GM19023 (cell line): Measurements from ENCODE around the gene SYTL5.
A peak's percentile ranks its signal among the peaks of the same experiment; 100 is the strongest.
"Not testable (repeated sequence)": the region's sequence is repeated elsewhere in the genome, so short reads cannot be mapped to it uniquely, and the experiment has no call there.

Experiments used
- ATAC-seq: cut with Tn5 transposase; IDR thresholded peaks from one replicate; pipeline ENCODE4 v1.9.1; 2021; ENCODE audit warnings: mild to moderate bottlenecking, moderate library complexity; ENCODE audit not compliant: unreplicated experiment

Gene SYTL5

DNA sequence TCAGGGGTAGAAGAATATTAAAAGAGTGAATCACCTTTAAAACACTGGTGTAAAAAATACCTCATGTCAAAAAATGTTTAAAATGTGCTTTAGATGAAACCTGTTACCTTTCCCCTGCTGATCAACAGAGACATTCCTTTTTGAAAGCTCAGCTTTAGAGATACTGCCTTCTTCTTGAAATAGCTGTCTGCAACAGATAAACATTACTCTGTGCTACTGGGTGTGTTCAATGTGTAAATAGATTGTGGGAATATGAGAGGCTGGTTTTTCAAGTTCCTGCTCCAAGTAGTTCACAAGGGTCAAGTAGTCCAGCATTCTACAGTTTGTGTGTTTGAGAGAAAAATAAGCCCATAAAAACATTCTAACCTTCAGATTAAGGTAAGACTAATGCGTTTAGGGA is at the start of gene SYTL5:
SYTL5 (plus strand) TSS at position 263 of the 400 bp plus-strand sequence. CDS start 27,337 bp downstream, outside the sequence.
- no peak for ATAC-seq

DNA sequence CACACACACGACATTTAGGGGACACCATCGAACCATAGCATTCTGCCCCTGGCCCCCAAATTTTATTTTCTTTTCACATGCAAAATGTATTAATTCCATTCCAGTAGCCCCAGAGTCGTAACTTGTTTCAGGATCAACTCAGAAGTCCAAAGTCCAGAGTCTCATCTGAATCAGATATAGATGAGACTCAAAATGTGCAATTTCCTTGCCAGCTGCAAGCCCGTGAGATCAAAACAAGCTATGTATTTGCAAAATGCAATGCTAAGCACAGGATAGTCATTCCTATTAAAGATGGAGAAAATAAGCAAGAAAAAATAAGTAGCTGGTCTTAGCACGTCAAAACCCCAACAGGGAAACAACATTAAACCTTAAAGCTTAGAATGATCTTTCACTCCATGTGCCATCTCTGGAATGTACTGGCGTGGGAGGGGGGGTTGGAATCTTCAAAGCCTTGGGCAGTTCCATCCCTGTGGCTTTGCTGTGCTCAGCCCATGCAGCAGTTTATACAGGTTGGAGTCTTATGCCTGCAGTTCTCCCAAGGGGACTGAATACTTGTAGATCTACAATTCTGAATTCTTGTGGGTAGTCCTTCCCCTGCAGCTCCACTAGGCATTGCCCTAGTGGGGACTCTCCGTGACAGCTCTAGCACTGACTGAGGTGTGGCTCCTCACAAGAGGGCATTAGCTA is 47.7 kb upstream of the SYTL5 start:
- no peak for ATAC-seq

DNA sequence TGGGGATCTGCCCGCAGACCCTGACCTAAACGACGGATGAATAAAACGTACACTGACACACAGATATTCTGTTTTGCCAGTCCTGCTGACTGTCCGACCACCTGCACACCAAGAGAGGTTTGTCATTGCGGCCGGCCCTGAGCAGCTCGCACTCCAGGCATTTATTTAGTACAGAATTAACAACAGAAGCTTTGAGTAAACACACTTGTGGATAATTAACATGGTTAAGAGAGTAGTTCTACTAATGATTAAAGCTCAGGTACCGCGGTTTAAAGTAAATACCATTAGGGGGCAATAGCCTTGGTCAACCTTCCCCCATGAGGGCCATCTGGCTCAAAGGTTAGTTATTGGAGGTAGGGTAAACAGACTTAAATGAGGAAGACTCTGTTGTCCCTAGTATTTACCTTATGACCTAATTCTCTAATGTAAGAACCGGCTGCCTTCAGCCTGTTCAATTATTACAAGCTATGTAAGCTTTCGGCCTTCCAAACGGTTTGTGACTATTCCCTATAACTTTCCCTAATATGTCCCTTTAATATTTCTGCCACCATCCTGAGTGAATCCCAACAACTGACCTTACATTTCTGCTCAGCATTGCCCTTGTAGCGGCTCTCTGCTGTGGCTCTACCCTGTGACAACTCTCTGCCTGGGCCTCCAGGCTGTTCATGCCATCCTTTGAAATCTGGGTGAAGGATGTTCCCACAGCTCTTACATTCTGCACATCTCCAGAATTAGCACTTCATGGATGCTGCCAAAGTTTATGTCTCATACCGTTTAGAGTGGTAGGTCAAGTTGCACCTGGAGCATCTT is 46.9 kb upstream of the SYTL5 start:
- no peak for ATAC-seq

DNA sequence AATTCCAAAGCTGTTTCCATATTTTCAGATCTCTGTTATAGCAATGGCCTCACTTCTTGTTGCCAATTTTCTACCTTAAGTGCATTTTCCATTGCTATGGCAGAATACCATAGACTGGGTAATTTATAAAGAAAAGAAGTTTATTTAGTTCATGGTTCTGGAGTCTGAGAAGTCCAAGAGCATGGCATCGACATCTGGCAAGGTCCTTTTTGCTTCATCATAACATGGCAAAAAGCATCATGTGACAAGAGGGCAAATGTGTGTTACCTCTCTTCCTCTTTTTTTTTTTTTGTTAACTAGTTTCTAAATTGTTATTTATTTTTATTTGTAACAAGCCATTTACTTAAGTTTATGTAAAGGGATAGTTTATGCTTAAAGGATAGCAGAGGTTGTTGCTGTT is 45.2 kb upstream of the SYTL5 start:
- no peak for ATAC-seq

DNA sequence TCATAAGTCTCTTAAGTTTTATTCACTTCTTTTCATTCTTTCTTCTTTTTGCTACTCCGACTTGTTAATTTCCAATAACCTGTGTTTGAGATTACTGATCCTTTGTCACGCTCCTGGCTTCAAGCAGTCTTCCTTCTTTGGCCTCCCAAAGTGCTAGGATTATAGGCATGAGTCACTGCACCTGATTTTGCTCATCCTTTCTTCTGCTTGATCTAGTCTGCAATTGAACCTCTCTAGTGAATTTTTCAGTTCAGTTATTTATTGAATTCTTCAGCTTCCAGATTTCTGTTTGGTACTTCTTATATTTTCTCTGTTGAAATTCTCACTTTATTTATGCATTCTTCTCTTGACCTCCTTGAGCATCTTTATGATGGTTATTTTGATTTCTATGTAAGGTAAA is 38.6 kb upstream of the SYTL5 start:
- ATAC-seq = no peak

DNA sequence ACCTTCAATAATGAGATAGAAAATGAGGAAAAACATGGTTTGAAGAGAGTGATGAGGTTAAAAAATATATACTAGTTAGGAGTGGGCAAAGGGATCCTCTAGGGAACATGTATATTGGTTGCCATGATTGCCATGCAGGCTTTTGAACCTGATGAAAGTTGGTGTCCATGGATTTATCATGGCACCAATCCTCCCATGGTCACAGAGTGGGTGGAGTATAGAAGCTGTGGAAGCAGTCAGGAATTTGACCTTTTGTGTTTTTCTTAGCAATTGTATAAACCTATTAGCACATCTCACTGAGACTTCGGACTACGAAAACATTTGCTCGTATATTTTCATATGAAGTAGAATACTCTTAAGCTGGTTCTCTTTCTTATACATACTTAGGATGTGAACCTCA is 30.9 kb upstream of the SYTL5 start:
- ATAC-seq = no peak

DNA sequence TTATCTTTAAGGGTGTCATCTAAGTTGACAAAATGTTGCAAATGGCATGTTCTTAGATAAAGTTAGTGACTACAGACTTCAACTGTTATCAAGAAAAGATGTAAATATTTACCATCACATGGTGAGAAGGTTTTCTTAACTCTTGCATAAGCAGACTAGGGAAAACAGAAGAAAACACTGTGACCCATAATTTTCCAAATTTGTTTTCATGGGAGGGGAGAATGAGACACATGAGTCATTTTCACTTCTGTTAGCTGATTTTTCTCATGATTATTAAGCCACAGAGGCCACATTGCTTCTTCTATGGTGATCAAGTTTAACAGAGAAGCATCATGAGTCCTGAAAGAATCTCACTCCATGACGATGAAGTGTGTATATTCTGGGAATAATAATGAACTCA is 30.2 kb upstream of the SYTL5 start:
- no peak for ATAC-seq

DNA sequence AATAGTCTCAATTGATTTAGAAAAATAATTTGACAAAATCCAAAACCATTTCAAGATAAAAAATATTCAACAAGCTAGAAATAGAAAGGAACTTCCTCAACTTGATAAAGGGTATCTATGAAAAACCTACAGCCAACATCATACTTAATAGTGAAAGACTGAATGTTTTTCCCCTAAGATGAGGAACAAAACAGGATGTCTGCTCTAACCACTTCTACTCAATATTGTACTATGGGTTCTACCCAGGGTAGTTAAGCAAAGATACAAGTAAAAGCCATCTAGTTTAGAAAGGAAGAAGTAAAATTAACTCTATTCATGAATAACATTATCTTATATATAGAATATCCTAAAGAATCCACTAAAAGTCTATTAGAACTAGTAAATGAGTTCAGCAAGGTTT is 21.5 kb upstream of the SYTL5 start:
- ATAC-seq = no peak

DNA sequence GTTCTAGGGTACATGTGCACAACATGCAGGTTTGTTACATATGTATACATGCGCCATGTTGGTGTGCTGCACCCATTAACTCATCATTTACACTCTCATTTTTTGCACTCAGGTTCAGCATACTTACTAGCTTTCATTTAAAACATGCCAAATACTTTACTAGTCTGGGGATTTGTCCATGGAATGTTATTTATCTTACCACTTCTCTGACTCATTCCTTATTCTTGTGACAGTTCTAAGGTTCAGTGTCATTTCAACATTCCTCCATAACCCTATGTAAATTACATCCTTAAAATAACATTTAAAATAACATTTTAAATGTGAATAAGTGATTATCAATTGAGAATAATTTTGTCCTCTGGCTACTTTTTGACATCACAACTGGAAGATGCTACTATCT is 19.5 kb upstream of the SYTL5 start:
- no peak for ATAC-seq

DNA sequence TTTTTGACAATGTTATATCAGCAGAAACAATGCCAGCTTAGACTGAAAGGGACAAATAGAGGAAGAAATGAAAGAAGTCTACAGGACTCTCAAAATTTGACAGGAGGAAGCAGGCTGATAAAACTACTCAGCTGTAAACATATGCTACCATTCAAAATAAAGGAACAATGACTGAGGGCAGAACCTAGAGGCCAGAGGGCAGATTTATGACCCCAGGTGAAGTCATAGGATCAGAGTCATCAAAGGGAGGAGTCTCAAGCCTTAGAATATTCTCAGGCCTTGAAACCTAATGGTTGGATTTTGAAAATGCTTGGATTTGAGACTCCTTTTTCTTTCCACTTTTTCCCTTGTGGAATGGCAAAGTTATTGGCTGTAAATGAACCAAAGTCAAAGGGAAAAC is 17.0 kb upstream of the SYTL5 start:
- ATAC-seq = no peak

DNA sequence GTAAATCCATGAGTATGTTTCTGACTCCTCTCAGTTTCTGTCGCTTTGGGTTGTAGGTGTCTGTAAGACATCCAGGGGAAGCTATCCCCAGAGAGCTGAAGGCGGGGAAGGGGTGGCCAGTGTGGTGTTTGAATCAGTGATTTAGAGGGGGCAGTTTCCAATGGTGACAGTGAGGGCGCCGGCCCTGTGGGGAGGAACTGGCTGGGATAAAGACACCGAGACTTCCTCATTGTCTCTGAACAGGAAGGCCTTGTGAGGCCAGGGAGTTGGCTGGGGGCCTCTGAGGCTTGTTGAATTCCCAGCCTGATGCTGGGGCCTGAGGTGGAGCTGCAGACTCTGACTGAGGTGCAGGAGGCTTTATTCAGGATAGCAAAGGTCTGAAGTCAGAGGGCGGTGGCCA is 15.1 kb upstream of the SYTL5 start:
- ATAC-seq = not testable (repeated sequence)

DNA sequence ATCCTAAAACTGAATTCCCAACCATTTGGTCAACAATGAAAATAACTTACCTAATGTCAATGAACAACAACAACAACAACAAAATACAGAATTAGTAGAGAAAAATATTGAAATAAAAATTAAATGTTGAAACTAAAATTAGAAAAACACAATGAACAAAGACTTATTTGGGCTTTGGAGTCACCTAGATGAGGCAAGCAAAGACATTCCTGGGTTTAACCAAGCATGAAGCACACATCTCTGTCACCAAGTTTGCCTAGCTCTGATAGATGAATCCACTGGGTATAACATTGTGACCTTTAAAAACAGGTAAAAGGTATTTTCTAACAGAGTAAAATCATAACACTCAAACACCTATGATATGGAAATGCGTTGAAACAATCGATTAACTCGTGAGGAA is 13.2 kb upstream of the SYTL5 start:
- ATAC-seq = no peak

DNA sequence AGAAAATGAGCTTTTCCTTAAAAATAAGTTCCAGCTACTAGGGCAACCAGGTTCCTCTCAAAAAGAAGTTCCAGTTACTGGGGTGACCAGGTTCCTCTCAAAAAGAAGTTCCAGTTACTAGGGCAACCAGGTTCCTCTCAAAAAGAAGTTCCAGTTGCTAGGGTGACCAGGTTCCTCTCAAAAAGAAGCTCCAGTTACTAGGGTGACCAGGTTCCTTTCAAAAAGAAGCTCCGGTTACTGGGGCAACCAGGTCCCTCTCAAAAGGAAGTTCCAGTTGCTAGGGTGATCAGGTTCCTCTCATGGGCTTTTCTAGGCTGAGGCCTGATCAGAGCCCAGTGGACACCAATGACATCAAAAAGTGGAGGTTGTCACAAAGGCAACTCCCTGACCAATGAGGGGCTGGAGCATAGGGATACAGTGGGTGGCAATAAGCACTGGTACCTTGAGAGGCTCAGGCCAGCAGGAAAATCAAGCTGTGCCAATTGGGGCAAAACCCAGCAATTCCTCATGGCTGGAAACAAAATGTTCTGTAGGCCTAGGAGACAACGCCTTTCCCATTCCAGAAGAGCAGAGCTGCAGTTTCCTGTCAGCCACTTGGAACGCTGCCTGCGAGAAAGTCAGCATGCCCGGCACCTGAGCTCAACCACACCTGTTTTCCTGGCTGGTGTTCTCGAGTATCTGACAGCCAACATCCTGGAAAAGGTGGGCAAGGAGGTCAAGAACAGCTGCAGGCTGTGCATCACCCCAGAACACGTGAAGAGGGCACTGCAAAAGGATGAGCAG is 12.3 kb upstream of the SYTL5 start:
- ATAC-seq = peak; percentile 72

DNA sequence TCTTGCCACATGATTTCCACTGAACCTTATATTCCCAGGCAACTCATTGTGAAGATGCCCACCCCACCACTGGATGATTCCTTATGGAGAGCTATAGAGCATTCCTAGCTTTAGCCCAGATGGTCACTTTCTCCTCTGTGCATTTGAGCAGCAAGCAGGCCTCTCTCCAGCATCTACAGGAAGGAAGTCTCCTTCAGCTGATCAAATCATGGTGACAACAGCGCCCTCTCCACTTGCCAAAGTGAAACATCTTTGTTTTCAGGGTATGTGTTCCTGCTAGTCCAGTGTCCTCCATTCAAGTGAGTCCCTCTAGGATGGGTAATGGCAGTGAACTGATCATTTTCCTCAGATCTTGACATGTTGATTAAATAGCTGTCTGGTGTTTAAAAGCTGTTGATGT is 10.9 kb upstream of the SYTL5 start:
- no peak for ATAC-seq

DNA sequence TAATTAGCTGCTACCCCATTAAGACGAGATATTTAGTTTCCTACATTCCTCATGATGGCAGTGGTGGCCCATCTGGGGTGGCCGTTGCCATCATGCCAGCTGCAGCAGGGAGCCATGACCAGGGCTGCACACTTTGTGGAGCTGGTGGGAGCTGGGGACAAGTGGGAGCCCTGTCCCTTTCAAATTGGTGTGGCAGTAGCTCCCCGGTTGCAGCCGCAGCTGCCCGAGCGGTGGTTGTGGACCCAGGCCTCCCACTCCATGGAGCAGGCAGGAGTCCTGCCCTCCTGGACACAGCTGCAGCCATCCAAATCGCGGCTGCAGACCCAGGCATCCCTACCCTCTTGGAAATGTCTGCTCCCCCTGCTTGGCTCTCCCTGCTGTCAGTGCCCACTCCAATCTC is 9.3 kb upstream of the SYTL5 start:
- ATAC-seq = no peak

DNA sequence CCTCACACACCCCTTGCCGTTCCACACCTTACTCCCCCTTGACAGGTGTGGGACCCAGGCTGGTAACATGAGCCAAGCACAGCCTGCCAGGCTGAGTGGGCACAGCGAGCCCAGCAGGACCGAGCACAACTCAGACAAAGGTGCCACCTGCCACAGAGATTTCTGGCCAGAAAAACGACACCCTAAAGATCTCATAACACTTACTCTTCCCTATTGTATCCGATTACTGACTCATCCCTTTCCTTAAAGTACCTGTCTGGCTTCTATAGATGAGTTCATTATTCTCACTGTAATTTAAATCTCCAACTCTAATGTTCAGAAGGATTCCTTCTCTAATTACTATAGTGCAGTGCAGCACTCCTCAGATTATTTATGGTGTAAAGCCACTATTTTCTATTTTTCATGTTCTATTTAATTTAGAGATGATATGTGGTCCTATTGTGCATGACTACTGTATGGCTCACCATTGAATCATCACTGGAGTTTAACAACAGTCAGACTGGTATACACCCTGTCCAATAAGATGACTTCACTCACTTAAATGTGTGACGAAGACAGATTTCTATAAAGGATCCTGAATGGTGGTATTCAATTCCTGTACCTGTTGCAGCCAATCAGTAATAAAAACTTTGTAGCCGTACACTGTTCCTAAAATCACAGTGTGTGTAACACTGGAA is 7.6 kb upstream of the SYTL5 start:
- ATAC-seq = no peak

DNA sequence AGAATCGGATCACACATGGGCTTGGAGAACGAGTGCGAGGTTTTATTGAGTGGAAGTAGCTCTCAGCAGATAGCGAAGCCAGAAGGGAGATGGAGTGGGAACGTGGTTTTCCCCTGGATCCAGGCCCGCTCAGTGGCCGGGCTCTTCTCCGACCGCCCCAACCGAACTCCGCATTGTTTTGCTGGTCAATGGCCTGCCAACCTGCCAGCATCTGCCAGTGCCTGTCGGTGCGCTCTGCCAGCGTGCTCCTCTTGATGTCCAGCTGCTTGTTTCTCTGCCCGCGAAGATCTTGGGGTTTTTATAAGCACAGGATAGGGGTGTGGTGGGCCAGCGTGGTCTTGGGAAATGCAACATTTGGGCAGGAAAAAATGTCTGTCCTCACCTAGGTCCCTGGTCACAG is 5.6 kb upstream of the SYTL5 start:
- no peak for ATAC-seq

DNA sequence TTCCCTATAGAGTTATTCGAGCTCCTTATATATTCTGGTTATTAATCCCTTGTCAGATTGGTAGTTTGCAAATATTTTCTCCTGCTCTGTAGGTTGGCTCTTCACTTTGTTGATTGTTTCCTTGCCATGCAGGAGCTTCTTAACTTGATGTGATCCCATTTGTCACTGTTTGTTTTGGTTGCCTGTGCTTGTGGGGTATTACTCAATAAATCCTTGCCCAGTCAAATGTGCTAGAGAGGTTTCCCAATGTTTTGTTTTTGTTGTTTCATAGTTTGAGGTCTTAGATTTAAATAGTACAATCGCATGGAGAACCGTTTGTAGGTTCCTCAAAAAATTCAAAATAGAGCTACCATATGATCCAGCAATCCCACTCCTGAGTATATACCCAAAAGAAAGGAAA is 2.3 kb upstream of the SYTL5 start:
- no peak for ATAC-seq

DNA sequence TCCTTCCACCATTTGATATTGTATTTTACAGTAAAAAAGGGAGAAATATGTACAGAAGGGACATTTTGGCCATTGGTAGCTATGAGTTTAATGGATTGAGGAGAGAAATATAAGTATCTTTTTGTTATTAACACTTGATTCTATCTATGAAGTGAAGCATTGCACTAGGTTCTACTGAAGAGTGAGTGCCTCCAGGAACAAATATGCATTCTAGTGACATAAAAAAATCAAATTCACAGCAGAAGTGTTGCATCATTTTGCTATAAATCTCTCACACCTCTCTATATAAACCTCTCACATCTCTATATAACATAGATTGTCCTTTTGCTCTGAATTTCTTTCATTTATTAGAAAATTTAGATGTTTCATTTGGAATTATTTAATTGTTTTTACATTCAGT is 425 bp downstream of the SYTL5 start:
- ATAC-seq = no peak

DNA sequence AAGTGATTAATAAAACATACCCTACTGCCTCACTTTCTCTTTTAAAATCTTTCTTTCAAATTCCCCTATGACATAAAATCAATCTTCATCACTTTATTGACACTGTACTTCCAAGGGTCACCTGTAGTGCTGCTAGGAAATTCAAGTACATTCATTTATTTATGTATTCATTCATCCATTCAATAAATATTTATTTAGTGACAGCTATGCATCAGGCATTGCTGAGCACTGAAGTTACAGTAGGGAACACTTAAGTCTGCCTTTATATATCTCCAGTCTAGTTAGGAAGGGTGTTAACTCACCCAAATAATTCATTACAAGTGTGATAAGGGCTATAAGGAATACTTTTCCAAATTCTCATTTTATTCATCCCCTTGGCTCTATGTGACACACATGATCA is 2.3 kb downstream of the SYTL5 start:
- ATAC-seq = no peak

DNA sequence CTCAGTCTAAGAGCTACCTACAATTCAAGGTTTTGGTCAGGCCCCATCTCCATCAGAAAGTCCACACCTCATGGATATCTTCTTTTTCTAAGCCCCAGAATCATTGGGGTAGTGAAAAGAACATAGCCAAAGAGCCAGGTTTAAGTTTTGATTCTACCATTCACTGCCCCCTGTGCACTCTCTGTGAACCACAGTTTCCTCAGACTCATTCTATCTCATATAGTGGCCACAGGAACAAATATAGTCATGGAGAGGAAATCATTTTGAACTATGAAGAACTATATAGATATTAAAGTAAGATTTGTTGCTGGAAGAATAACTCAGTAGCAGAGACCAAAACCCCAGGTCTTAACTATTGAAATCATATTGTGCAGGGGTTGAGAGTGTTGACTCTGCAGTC is 3.3 kb downstream of the SYTL5 start:
- ATAC-seq = no peak
